Measurements from ENCODE around the gene STX8. TPM values are rescaled to one million over a fixed set of nuclear protein-coding genes. Genes with fewer than 3 reads are reported as not detected.

The STX8 gene
- total RNA-seq, 1 experiment from 2014 or later: 38.8 TPM

GRCh38 chr17:9256751-9257629 is 318.6 kb downstream of the STX8 start:
- H3K79me2 ChIP-seq (ENCODE audit: insufficient read depth, low read length): no peaks in the 10 kb centered on the region
- ATAC-seq (no peak), DNase-seq (ENCODE audit: low read depth, low spot score) (no peak)
- H3K27me3 ChIP-seq (ENCODE audit: insufficient read depth, low read length): no peaks in the 10 kb centered on the region
- no peaks in the 10 kb centered on the region for H3K9me2 ChIP-seq (ENCODE audit: insufficient read depth)
- H3K36me3 ChIP-seq (ENCODE audit: control insufficient read depth in 1 of 2, insufficient read depth in 2 of 2, low read length in 2 of 2): no peaks in the 10 kb centered on the region
- intact Hi-C loops (cut with micrococcal nuclease): no loop called here
- ChIA-PET POLR2A (no interaction called here), RAD21 (ENCODE audit: low non-redundant PET in 1 of 2, low total read pairs in 2 of 2, uncharacterized antibody in 2 of 2, unreplicated experiment in 2 of 2) (no interaction called here), CTCF (no interaction called here)
- no peak overlapping the region for H3K4me2 ChIP-seq (ENCODE audit: low read length)
- no peak overlapping the region for H2AFZ ChIP-seq (ENCODE audit: low read depth, low read length, poor library complexity, severe bottlenecking)
- no peaks in the 10 kb centered on the region for H4K20me1 ChIP-seq (ENCODE audit: insufficient read depth)
- H3K9me3 ChIP-seq (ENCODE audit: control insufficient read depth in 1 of 2, insufficient read depth in 1 of 2, low read depth in 1 of 2, low read length in 2 of 2): no peaks in the 10 kb centered on the region
- no peak overlapping the region for H3K9ac ChIP-seq (ENCODE audit: low read length)
- no peak overlapping the region for H3K27ac ChIP-seq (ENCODE audit: low read depth, low read length)
- BruUV-seq (replicated peaks): no TSS peak
- no peaks in the 10 kb centered on the region for H3K4me1 ChIP-seq (ENCODE audit: control insufficient read depth in 1 of 2, insufficient read depth in 2 of 2, low read length in 2 of 2)
- no peak overlapping the region for H3K4me3 ChIP-seq (replicated peaks in 1 of 2; ENCODE audit: low read depth in 1 of 2, low read length in 2 of 2)
- no peak for TF ChIP-seq YY1 (IDR thresholded peaks at IDR 0.05; ENCODE audit: extremely low read depth, insufficient replicate concordance, low read depth, low read length)

GRCh38 chr17:9256361-9256750 is 319.3 kb downstream of the STX8 start:
- Histone ChIP-seq H3K36me3 (ENCODE audit: control insufficient read depth in 1 of 2, insufficient read depth in 2 of 2, low read length in 2 of 2) (no peaks in the 10 kb centered on the region), H3K79me2 (ENCODE audit: insufficient read depth, low read length) (no peaks in the 10 kb centered on the region), H3K9ac (ENCODE audit: low read length) (no peak overlapping the region), H3K27ac (ENCODE audit: low read depth, low read length) (no peak overlapping the region), H3K4me1 (ENCODE audit: control insufficient read depth in 1 of 2, insufficient read depth in 2 of 2, low read length in 2 of 2) (no peaks in the 10 kb centered on the region), H2AFZ (ENCODE audit: low read depth, low read length, poor library complexity, severe bottlenecking) (no peak overlapping the region), H3K27me3 (ENCODE audit: insufficient read depth, low read length) (no peaks in the 10 kb centered on the region), H3K4me3 (replicated peaks in 1 of 2; ENCODE audit: low read depth in 1 of 2, low read length in 2 of 2) (no peak overlapping the region), H3K4me2 (ENCODE audit: low read length) (no peak overlapping the region), H3K9me3 (ENCODE audit: control insufficient read depth in 1 of 2, insufficient read depth in 1 of 2, low read depth in 1 of 2, low read length in 2 of 2) (no peaks in the 10 kb centered on the region), H4K20me1 (ENCODE audit: insufficient read depth) (no peaks in the 10 kb centered on the region), H3K9me2 (ENCODE audit: insufficient read depth) (no peaks in the 10 kb centered on the region)
- no peak for DNase-seq (ENCODE audit: low read depth, low spot score)
- intact Hi-C loops (cut with micrococcal nuclease): no loop called here
- ATAC-seq: no peak
- RAD21 ChIA-PET (ENCODE audit: low non-redundant PET in 1 of 2, low total read pairs in 2 of 2, uncharacterized antibody in 2 of 2, unreplicated experiment in 2 of 2): no interaction called here
- BruUV-seq (replicated peaks): no TSS peak
- TF ChIP-seq FOSL1 (IDR thresholded peaks at IDR 0.05; ENCODE audit: low read depth): no peak
- no peak for TF ChIP-seq MAX (IDR thresholded peaks at IDR 0.05)
- no peak for TF ChIP-seq ELF1 (IDR thresholded peaks at IDR 0.05; ENCODE audit: borderline replicate concordance, low read depth)
- TF ChIP-seq JUND (IDR thresholded peaks at IDR 0.05): no peak
- TF ChIP-seq POLR2AphosphoS5 (IDR thresholded peaks at IDR 0.05; ENCODE audit: low read depth, low read length): no peak
- TF ChIP-seq SRF (IDR thresholded peaks at IDR 0.05; ENCODE audit: low read depth): no peak
- TF ChIP-seq EZH2 (IDR thresholded peaks at IDR 0.05): no peak
- no peak for TF ChIP-seq EGR1 (IDR thresholded peaks at IDR 0.05; ENCODE audit: low read depth)
- no peak for TF ChIP-seq POLR2A (IDR thresholded peaks at IDR 0.05; ENCODE audit: borderline replicate concordance, extremely low read depth, insufficient read depth, insufficient read length)
- TF ChIP-seq ZFX (IDR thresholded peaks at IDR 0.05): no peak
- no peak for TF ChIP-seq ATF3 (IDR thresholded peaks at IDR 0.05)
- no peak for TF ChIP-seq TCF7L2 (IDR thresholded peaks at IDR 0.05; ENCODE audit: borderline replicate concordance, extremely low read depth, insufficient read depth, insufficient read length)
- CTCF ChIA-PET: no interaction called here
- POLR2A ChIA-PET: no interaction called here
